ENCODE measurements around the gene PLCB3. TPM values are rescaled to one million over a fixed set of nuclear protein-coding genes. Genes with fewer than 3 reads are reported as not detected.
A peak's percentile ranks its signal among the peaks of the same experiment; 100 is the strongest.

The PLCB3 gene
- total RNA-seq, 1 donor: 25.3 TPM

DNA sequence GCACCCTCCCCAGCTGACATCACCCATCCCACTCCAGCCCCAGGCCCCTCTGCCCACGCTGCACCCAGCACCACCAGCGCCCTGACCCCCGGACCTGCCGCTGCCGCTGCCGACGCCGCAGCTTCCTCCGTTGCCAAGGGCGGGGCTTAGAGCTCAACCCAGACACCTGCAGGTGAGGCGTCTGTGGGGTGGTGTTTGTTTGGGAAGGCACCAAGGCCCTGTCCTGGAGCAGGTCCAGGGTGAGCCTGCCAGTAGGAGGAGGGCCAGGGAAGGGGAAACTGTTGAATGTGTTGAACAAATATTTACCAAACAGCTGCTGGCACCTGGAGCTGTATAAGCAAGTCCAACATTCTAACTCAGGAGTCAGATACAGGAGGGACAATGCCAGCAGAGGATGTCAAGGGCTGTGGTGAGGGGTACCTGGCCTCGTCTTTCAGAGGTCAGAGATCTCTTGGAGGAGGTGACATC lies 13.8 kb upstream of the PLCB3 start:
- Histone ChIP-seq H3K4me2 (ENCODE audit: insufficient read depth, low read length) (no peak overlapping the region), H3K4me1 (ENCODE audit: insufficient read depth, low read length) (peaks cover 24% of the 10 kb centered on the region), H3K27me3 (ENCODE audit: insufficient read depth, low read length) (no peaks in the 10 kb centered on the region), H2AFZ (ENCODE audit: low read length) (no peak overlapping the region), H4K20me1 (ENCODE audit: insufficient read depth, low read length) (peaks cover 8% of the 10 kb centered on the region), H3K4me3 (ENCODE audit: insufficient read depth, low read length) (no peak overlapping the region), H3K36me3 (ENCODE audit: insufficient read depth, low read length) (peaks cover 5% of the 10 kb centered on the region), H3K27ac (ENCODE audit: low read depth, low read length) (no peak overlapping the region), H3K9me3 (ENCODE audit: low read depth, low read length) (no peaks in the 10 kb centered on the region), H3K79me2 (ENCODE audit: insufficient read depth, low read length) (peaks cover 19% of the 10 kb centered on the region)
- no peak for DNase-seq (ENCODE audit: insufficient read length, low spot score, missing footprints)
- TF ChIP-seq, protein P1, sequence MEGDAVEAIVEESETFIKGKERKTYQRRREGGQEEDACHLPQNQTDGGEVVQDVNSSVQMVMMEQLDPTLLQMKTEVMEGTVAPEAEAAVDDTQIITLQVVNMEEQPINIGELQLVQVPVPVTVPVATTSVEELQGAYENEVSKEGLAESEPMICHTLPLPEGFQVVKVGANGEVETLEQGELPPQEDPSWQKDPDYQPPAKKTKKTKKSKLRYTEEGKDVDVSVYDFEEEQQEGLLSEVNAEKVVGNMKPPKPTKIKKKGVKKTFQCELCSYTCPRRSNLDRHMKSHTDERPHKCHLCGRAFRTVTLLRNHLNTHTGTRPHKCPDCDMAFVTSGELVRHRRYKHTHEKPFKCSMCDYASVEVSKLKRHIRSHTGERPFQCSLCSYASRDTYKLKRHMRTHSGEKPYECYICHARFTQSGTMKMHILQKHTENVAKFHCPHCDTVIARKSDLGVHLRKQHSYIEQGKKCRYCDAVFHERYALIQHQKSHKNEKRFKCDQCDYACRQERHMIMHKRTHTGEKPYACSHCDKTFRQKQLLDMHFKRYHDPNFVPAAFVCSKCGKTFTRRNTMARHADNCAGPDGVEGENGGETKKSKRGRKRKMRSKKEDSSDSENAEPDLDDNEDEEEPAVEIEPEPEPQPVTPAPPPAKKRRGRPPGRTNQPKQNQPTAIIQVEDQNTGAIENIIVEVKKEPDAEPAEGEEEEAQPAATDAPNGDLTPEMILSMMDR (IDR thresholded peaks at IDR 0.05; ENCODE audit: extremely low read depth, low read depth, low read length): no peak

DNA sequence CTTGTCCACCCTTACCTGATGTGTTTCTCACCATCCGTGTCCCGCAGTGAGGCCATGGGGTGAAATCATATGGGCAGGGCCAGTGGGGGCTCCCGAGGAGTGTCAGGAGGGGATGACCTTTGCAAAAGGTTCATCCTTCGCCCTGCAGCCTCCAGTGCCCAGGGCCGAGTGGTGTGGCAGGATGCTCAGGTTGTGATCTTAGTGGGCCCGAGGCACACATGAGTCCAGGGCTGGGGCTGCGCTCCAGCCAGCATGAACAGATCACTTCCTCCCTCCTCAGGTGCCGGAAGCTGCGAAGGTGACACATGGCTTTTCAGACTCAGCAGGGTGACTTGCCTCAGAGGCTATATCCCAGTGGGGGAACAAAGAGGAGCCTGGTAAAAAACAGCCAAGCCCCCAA lies 13.3 kb upstream of the PLCB3 start:
- H3K4me1 ChIP-seq (ENCODE audit: insufficient read depth, low read length): peaks cover 30% of the 10 kb centered on the region
- H3K79me2 ChIP-seq (ENCODE audit: insufficient read depth, low read length): peaks cover 24% of the 10 kb centered on the region
- no peak overlapping the region for H3K27ac ChIP-seq (ENCODE audit: low read depth, low read length)
- H3K27me3 ChIP-seq (ENCODE audit: insufficient read depth, low read length): no peaks in the 10 kb centered on the region
- no peak overlapping the region for H3K4me3 ChIP-seq (ENCODE audit: insufficient read depth, low read length)
- H3K36me3 ChIP-seq (ENCODE audit: insufficient read depth, low read length): peaks cover 7% of the 10 kb centered on the region
- TF ChIP-seq, protein P1 (IDR thresholded peaks at IDR 0.05; ENCODE audit: extremely low read depth, low read depth, low read length): no peak
- H2AFZ ChIP-seq (ENCODE audit: low read length): no peak overlapping the region
- no peak for DNase-seq (ENCODE audit: insufficient read length, low spot score, missing footprints)
- H3K9me3 ChIP-seq (ENCODE audit: low read depth, low read length): no peaks in the 10 kb centered on the region
- H4K20me1 ChIP-seq (ENCODE audit: insufficient read depth, low read length): peaks cover 10% of the 10 kb centered on the region
- no peak overlapping the region for H3K4me2 ChIP-seq (ENCODE audit: insufficient read depth, low read length)

DNA sequence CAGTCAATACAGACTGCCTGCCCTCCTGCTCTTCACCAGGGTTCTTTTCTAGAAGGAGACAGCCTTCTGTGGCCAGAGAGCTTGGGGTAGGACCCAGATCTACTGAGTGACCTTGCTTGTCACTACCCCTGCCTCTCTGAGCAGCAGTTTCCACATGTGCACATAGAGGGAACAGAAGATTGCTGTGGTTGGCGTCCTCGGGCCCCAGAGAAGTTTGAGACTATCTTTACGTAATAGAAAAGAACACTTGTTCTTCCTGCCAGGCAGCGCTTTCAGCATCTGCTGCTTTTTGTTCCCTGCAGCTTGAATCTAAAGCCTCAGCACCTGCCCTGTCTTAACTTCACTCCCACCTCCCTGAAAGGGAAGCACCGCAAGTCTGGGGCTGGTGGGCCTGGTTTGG lies 12.3 kb upstream of the PLCB3 start:
- H3K27ac ChIP-seq (ENCODE audit: low read depth, low read length): no peak overlapping the region
- no peak overlapping the region for H2AFZ ChIP-seq (ENCODE audit: low read length)
- DNase-seq (ENCODE audit: insufficient read length, low spot score, missing footprints): no peak
- H4K20me1 ChIP-seq (ENCODE audit: insufficient read depth, low read length): peaks cover 12% of the 10 kb centered on the region
- no peaks in the 10 kb centered on the region for H3K9me3 ChIP-seq (ENCODE audit: low read depth, low read length)
- H3K4me2 ChIP-seq (ENCODE audit: insufficient read depth, low read length): no peak overlapping the region
- no peak overlapping the region for H3K4me3 ChIP-seq (ENCODE audit: insufficient read depth, low read length)
- no peaks in the 10 kb centered on the region for H3K27me3 ChIP-seq (ENCODE audit: insufficient read depth, low read length)
- H3K4me1 ChIP-seq (ENCODE audit: insufficient read depth, low read length): peaks cover 28% of the 10 kb centered on the region
- peaks cover 32% of the 10 kb centered on the region for H3K79me2 ChIP-seq (ENCODE audit: insufficient read depth, low read length)
- H3K36me3 ChIP-seq (ENCODE audit: insufficient read depth, low read length): peaks cover 17% of the 10 kb centered on the region
- TF ChIP-seq, protein P1 (IDR thresholded peaks at IDR 0.05; ENCODE audit: extremely low read depth, low read depth, low read length): no peak

DNA sequence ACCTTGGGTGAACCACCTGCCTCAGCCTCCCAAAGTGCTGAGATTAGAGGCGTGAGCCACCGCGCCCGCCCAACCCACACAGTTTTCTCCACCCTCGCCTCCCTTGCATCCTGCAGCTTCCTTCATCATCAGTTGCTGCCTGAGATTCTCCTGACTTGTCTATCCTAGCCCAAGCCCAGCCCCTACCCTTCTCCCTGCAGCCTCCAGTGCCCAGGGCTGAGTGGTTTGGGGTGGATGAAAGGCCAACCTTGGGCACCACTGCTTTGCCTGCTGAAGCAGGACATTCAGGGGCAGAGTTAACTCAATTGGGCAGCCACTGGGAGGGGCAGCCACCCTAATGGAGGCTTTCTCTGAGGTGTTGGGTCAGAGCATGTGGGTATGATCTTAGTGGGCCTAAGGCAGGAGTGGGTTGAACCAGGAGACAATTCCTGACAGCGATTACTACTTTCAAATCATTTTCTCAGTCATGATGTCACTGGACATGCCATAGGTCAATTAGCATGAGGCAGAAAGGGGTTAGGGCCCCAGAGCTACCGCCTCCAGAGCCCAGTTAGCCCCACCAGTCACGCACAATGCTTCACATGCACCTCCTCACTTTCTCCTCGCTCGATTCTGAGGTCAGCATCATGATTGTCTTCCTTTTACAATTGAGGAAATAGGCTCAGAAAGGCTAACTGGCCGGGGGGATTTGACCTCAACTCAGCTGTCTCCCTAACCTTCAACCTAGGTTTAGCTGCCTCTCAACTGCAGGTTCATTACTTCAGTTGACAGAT lies 11.5 kb upstream of the PLCB3 start:
- H3K27me3 ChIP-seq (ENCODE audit: insufficient read depth, low read length): no peaks in the 10 kb centered on the region
- no peak for DNase-seq (ENCODE audit: insufficient read length, low spot score, missing footprints)
- H3K4me2 ChIP-seq (ENCODE audit: insufficient read depth, low read length): peak overlapping the region; percentile 91
- H3K36me3 ChIP-seq (ENCODE audit: insufficient read depth, low read length): peaks cover 20% of the 10 kb centered on the region
- peak overlapping the region; percentile 87 for H3K4me3 ChIP-seq (ENCODE audit: insufficient read depth, low read length)
- TF ChIP-seq, protein P1 (IDR thresholded peaks at IDR 0.05; ENCODE audit: extremely low read depth, low read depth, low read length): no peak
- no peaks in the 10 kb centered on the region for H3K9me3 ChIP-seq (ENCODE audit: low read depth, low read length)
- H3K27ac ChIP-seq (ENCODE audit: low read depth, low read length): peak overlapping the region; percentile 96
- H3K4me1 ChIP-seq (ENCODE audit: insufficient read depth, low read length): peaks cover 30% of the 10 kb centered on the region
- H2AFZ ChIP-seq (ENCODE audit: low read length): no peak overlapping the region
- H3K79me2 ChIP-seq (ENCODE audit: insufficient read depth, low read length): peaks cover 36% of the 10 kb centered on the region
- H4K20me1 ChIP-seq (ENCODE audit: insufficient read depth, low read length): peaks cover 12% of the 10 kb centered on the region
